Hair follicle dermal papilla cell (primary cell): Measurements from ENCODE around the gene EXOSC10. TPM values are rescaled to one million over a fixed set of nuclear protein-coding genes. Genes with fewer than 3 reads are reported as not detected.

ENCODE experiments used
- total RNA-seq: library from RNA; depleted of rRNA; stranded (reverse); fragments of >200 nt; gene quantifications from 2 replicates; pipeline ENCODE4 v1.2.3, GENCODE V29; 2012

Gene EXOSC10
- 58.7 and 67.2 TPM in 2 replicates for total RNA-seq

DNA sequence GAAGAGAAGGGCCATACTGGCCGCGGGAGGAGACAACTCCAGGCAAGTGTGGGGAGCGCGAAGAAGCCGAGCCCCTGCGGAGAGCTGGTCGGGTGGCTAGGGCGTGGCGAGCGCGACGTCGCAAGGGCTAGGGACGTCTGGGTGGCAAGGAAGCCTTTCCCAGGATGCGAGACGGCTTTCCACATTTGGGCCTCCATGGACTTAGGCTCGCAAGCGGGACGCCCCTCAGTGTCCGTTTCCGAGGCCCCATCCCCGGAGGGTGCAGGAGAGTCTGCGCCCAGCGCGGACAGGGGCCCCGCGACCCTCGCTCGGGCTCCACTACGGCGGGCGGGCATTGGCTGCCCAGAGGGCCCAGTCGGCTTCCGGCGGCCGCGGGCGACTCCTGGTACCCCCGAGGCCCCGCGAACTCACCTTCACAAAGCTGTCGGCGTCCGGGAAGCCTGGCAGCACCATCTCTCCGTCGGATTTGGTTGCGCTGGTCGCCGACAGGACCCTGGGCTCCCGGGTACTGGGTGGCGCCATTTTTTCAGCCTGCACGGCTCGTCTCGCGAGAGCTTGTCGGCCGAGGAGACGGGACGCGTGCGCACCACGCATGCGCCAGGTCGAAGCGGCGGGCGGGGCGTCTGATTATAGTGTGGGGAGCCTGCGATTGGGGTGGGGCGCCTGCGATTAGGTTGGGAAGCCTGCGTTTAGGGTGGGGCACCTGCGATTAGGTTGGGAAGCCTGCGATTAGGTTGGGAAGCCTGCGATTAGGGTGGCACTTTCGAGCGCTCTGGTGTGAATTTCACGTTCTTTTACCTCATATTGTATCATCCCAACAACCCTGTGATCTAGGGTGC is at the start of gene EXOSC10:
EXOSC10 (minus strand) TSS at position 560 of the 839 bp plus-strand sequence; CDS start at position 522, 38 bp downstream.

DNA sequence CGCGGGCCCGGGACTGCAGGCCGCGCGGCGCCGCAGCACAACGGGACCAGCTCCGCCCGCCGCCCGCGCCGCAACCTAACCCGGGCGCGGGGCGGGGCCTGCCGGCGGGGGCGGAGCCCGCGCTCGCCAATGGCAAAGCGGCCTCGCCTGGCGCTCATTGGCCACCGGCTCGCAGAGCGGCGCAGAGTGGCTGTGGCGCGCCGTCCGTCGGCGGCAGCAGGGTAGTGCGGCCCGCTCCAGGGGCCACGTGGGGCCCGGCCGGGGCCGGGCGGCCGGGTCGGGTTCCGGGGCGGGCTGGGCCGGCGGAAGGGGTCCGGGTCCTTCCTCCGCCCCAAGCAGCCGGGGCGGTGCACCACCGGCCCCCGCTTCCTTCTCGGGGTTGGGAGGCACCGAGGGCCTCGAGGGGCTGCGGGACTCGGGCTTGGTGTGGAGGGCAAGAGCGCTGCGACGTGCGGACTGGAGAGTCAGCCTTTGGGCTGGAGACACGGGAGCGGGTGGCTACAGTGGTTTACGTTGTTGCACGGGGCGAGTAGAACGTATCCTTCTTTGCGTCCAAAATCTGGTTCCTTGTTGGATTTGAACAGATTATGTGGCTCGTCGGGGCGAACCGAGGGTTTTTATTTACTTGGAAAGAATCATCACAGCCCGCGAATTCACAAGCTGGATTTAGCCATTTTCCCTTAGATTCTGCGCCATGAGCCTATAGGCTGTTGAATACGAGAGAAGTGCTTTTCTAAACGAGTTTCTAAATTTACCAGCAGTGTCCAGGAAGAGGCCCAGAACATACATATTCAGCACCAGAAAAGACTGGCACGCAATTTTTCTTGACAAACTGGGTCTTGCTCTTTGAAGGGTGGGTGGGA is 39.5 kb downstream of the EXOSC10 start, which contains the start of gene SRM:
SRM (minus strand) TSS at position 51 of the 863 bp plus-strand sequence. CDS start 75 bp downstream, outside the sequence.

DNA sequence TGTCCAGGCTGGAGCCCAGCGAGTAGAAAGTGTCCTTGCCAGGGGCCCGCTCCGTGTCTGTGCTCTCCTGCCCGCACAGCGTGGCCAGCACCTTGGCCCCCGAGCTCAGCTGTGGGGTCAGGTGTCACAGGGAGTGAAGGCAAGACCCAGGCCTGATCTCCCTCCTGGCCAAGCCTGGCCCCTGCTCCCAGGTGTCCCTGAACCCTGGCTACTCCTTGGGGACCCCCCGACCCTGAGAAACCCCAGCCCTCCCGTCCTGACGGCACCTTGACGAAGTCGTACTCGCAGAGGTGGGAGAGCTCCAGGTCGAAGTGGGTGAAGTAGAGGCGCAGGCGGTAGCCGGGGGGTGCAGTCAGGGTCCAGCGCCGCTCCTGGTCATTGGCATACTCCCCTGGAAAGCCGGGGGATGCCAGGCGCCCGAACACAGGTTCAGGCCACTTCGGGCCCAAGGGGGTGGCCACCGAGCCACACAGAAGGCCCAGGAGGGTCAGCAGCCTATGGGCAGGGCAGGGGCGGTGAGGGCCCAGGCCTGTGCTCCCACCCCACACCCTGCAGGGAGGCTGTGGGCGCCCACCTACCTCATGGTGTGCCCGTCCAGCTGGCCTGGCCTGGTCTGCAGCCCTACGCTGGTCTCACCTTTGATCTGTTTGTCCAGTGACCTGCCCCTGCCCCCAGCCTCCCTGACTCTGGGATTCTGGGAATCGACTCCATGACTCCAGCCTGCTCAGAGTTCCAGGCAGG is 52.9 kb downstream of the EXOSC10 start, which contains the start of gene MASP2:
MASP2 (minus strand) TSS at position 615 of the 741 bp plus-strand sequence; CDS start at position 583, 32 bp downstream.

Other genes with a start within 250 kb of the EXOSC10 start
- gene TARDBP, start 87.2 kb downstream of the EXOSC10 start, total RNA-seq: 42.2 and 44.0 TPM in 2 replicates
- not detected in 2 replicates for gene MASP2, start 52.6 kb downstream of the EXOSC10 start, total RNA-seq
- 30.8 and 35.8 TPM in 2 replicates for gene SRM, start 39.9 kb downstream of the EXOSC10 start, total RNA-seq
- gene ANGPTL7, start 89.5 kb upstream of the EXOSC10 start, total RNA-seq: under 0.01 and 0.12 TPM in 2 replicates
- gene MTOR, start 162.7 kb upstream of the EXOSC10 start, total RNA-seq: 41.3 and 49.5 TPM in 2 replicates
- 10.1 and 14.1 TPM in 2 replicates for gene UBIAD1, start 173.3 kb upstream of the EXOSC10 start, total RNA-seq